K562 (cell line): ENCODE data around the gene CHCHD1. TPM values are rescaled to one million over a fixed set of nuclear protein-coding genes. Genes with fewer than 3 reads are reported as not detected.

ENCODE experiments used
- CBFA2T3 ChIP-seq: fragments of 450-650 bp; IDR thresholded peaks from 2 replicates; pipeline ENCODE4 v1.6.1; 2017
- CREBBP ChIP-seq: IDR thresholded peaks from one replicate; pipeline ENCODE4 v1.6.1; 2012; ENCODE audit warnings: low read depth, mild to moderate bottlenecking, control low read depth, inconsistent platforms, low read length
- EHMT2 ChIP-seq: fragments of 450-650 bp; IDR thresholded peaks from 2 replicates; pipeline ENCODE4 v1.6.1; 2018; ENCODE audit warnings: antibody characterized with exemption
- ERF ChIP-seq: fragments of 450-650 bp; formaldehyde crosslinking; IDR thresholded peaks from 2 replicates; pipeline ENCODE4 v1.4.0; 2020; ENCODE audit warnings: mild to moderate bottlenecking, mixed read lengths
- FOS ChIP-seq: IDR thresholded peaks from 3 replicates; pipeline ENCODE4 v1.6.1; 2011; ENCODE audit not compliant: insufficient read length; ENCODE audit errors: extremely low read depth
- HDAC3 ChIP-seq: fragments of 450-650 bp; IDR thresholded peaks from 2 replicates; pipeline ENCODE4 v1.6.1; 2018; ENCODE audit warnings: borderline replicate concordance, mild to moderate bottlenecking, moderate library complexity; ENCODE audit not compliant: partially characterized antibody
- NFYB ChIP-seq: IDR thresholded peaks from 2 replicates; pipeline ENCODE4 v1.6.1; 2011; ENCODE audit warnings: mild to moderate bottlenecking, moderate library complexity; ENCODE audit not compliant: insufficient read length; ENCODE audit errors: extremely low read depth
- RBM22 ChIP-seq: fragments of 200-400 bp; formaldehyde crosslinking; IDR thresholded peaks from 2 replicates; pipeline ENCODE4 v1.6.1; 2018; ENCODE audit warnings: low read length, low read depth; ENCODE audit not compliant: poor library complexity, severe bottlenecking
- RFX7 ChIP-seq: fragments of 250-450 bp; sonication (Bioruptor Pico); IDR thresholded peaks from 2 replicates; pipeline ENCODE4 v1.5.1; 2021; ENCODE audit warnings: mild to moderate bottlenecking
- SETDB1 ChIP-seq: IDR thresholded peaks from one replicate; pipeline ENCODE4 v1.6.1; 2012; ENCODE audit warnings: low read length, control low read depth, inconsistent platforms
- ZNF23 ChIP-seq: fragments of 250-450 bp; sonication (Bioruptor Pico); IDR thresholded peaks from 2 replicates; pipeline ENCODE4 v1.4.0; 2020; ENCODE audit warnings: mild to moderate bottlenecking
- ZNF398 ChIP-seq: fragments of 250-450 bp; sonication (Bioruptor Pico); IDR thresholded peaks from 2 replicates; pipeline ENCODE4 v1.8.0; 2021; ENCODE audit warnings: moderate library complexity, mild to moderate bottlenecking, inconsistent platforms
- polyA plus RNA-seq, 8 experiments: library from polyadenylated mRNA; depleted of rRNA in 4 of 8; stranded (reverse) in 5 of 8; unstranded in 3 of 8; fragments of >200 nt; fragmentation: Nextera tagmentation in 2 of 8; fragmentation: Illumina TruSeq in 1 of 8; extraction: Ambion mirVana in 2 of 8; extraction: Trizol in 1 of 8; gene quantifications; 2 replicates each; pipeline versions ENCODE4 v1.2.1 to v1.2.3, GENCODE V29; 2011 to 2014; ENCODE audit warnings: inconsistent platforms in 1 of 8, missing spikeins in 1 of 8
- total RNA-seq, 7 experiments: library from RNA; depleted of rRNA in 6 of 7; stranded (reverse); fragments of >200 nt in 6 of 7; fragmentation: Illumina TruSeq in 2 of 7; extraction: Trizol in 2 of 7; gene quantifications; 2 replicates each; pipeline versions ENCODE4 v1.2.1 to v1.2.3, GENCODE V29; 2011 to 2021; ENCODE audit warnings: low replicate concordance in 1 of 7
- TF ChIP-seq, protein P1 (sequence below), 2 experiments: fragments of 450-650 bp; formaldehyde crosslinking in 1 of 2; IDR thresholded peaks; 2 replicates each; pipeline versions ENCODE4 v1.4.0 to v1.6.1; 2014 to 2020; ENCODE audit warnings: mild to moderate bottlenecking in 2 of 2, borderline replicate concordance in 1 of 2, low read depth in 1 of 2
- TF ChIP-seq, protein P2 (sequence below): fragments of 450-650 bp; formaldehyde crosslinking; IDR thresholded peaks from 2 replicates; pipeline ENCODE4 v1.4.0; 2022; ENCODE audit warnings: missing genetic modification characterization
- TF ChIP-seq, protein P3 (sequence below), 2 experiments: fragments of 200-800 bp in 1 of 2; sonication (Bioruptor generic) in 1 of 2; sonication (generic) in 1 of 2; formaldehyde crosslinking in 1 of 2; IDR thresholded peaks in 1 of 2; conservative IDR thresholded peaks in 1 of 2; 2 replicates each; pipeline versions ENCODE4 v1.5.0 to v1.6.1; 2016 to 2020; ENCODE audit warnings: missing compliant biosample characterization in 1 of 2, missing genetic modification characterization in 1 of 2, missing genetic modification reagents in 1 of 2

Gene CHCHD1
- total and polyA plus RNA-seq, 9 of the 15 experiments (the other 6 are each of a cell fraction or from before 2014, with no cell fraction given), result 52.9 to 126 (median 83.4) TPM

- TF ChIP-seq, protein P1, sequence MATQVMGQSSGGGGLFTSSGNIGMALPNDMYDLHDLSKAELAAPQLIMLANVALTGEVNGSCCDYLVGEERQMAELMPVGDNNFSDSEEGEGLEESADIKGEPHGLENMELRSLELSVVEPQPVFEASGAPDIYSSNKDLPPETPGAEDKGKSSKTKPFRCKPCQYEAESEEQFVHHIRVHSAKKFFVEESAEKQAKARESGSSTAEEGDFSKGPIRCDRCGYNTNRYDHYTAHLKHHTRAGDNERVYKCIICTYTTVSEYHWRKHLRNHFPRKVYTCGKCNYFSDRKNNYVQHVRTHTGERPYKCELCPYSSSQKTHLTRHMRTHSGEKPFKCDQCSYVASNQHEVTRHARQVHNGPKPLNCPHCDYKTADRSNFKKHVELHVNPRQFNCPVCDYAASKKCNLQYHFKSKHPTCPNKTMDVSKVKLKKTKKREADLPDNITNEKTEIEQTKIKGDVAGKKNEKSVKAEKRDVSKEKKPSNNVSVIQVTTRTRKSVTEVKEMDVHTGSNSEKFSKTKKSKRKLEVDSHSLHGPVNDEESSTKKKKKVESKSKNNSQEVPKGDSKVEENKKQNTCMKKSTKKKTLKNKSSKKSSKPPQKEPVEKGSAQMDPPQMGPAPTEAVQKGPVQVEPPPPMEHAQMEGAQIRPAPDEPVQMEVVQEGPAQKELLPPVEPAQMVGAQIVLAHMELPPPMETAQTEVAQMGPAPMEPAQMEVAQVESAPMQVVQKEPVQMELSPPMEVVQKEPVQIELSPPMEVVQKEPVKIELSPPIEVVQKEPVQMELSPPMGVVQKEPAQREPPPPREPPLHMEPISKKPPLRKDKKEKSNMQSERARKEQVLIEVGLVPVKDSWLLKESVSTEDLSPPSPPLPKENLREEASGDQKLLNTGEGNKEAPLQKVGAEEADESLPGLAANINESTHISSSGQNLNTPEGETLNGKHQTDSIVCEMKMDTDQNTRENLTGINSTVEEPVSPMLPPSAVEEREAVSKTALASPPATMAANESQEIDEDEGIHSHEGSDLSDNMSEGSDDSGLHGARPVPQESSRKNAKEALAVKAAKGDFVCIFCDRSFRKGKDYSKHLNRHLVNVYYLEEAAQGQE (IDR thresholded peaks at IDR 0.05; ENCODE audit: borderline replicate concordance), result peak; percentile 44; the same call in 1 of the 2 replicates
- TF ChIP-seq, protein P1 (CRISPR knock-in tag; IDR thresholded peaks at IDR 0.05; ENCODE audit: low read depth), result no peak
- TF ChIP-seq RBM22, result no peak
- no peak for TF ChIP-seq NFYB
- TF ChIP-seq EHMT2, result peak; percentile 12; the same call in 1 of the 2 replicates
- TF ChIP-seq, protein P2, sequence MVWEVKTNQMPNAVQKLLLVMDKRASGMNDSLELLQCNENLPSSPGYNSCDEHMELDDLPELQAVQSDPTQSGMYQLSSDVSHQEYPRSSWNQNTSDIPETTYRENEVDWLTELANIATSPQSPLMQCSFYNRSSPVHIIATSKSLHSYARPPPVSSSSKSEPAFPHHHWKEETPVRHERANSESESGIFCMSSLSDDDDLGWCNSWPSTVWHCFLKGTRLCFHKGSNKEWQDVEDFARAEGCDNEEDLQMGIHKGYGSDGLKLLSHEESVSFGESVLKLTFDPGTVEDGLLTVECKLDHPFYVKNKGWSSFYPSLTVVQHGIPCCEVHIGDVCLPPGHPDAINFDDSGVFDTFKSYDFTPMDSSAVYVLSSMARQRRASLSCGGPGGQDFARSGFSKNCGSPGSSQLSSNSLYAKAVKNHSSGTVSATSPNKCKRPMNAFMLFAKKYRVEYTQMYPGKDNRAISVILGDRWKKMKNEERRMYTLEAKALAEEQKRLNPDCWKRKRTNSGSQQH (CRISPR knock-in tag), result 0 out of 2 replicates have a peak, but pooled peaks have one; percentile 22
- TF ChIP-seq CBFA2T3, result no peak
- no peak for TF ChIP-seq SETDB1
- no peak for TF ChIP-seq RFX7
- no peak for TF ChIP-seq ZNF398 (CRISPR knock-in tag)
- no peak for TF ChIP-seq HDAC3
- TF ChIP-seq, protein P3, sequence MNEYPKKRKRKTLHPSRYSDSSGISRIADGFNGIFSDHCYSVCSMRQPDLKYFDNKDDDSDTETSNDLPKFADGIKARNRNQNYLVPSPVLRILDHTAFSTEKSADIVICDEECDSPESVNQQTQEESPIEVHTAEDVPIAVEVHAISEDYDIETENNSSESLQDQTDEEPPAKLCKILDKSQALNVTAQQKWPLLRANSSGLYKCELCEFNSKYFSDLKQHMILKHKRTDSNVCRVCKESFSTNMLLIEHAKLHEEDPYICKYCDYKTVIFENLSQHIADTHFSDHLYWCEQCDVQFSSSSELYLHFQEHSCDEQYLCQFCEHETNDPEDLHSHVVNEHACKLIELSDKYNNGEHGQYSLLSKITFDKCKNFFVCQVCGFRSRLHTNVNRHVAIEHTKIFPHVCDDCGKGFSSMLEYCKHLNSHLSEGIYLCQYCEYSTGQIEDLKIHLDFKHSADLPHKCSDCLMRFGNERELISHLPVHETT (CRISPR knock-in tag; conservative IDR thresholded peaks at IDR 0.05 in 1 of 2, IDR thresholded peaks at IDR 0.05 in 1 of 2), result no peak
- 0 out of 2 replicates have a peak, but pooled peaks have one; percentile 48 for TF ChIP-seq ERF (CRISPR knock-in tag)
- TF ChIP-seq CREBBP, result no peak
- TF ChIP-seq FOS, result no peak
- no peak for TF ChIP-seq ZNF23 (CRISPR knock-in tag)
Observed at GRCh38 chr10:73774637-73775036, 7.2 kb upstream of the CHCHD1 start (continued).
